Smooth muscle cell (in vitro differentiated cells): ENCODE data around the gene MCUR1. TPM values are rescaled to one million over a fixed set of nuclear protein-coding genes. Genes with fewer than 3 reads are reported as not detected.

Source experiments
- DNase-seq: peaks from one replicate; lab custom pipeline; 2025; ENCODE audit not compliant: unreplicated experiment; lab: John Stamatoyannopoulos, UW
- H2AFZ ChIP-seq: fragments of 200-600 bp; sonication (generic); 2 replicates; pipeline ENCODE4 v1.6.0; 2016; ENCODE audit warnings: antibody characterized with exemption, low read depth, mild to moderate bottlenecking
- H3F3A ChIP-seq: fragments of 200-600 bp; sonication (generic); 2 replicates; pipeline ENCODE4 v1.6.0; 2017; ENCODE audit warnings: antibody characterized with exemption, low read depth
- H3K27ac ChIP-seq: fragments of 200-600 bp; sonication (generic); 2 replicates; pipeline ENCODE4 v1.5.1; 2016; ENCODE audit warnings: low read depth, mild to moderate bottlenecking
- H3K27me3 ChIP-seq: fragments of 200-600 bp; sonication (generic); 2 replicates; pipeline ENCODE4 v1.6.1; 2016; ENCODE audit warnings: low read depth, mild to moderate bottlenecking
- H3K36me3 ChIP-seq: fragments of 200-600 bp; sonication (generic); 2 replicates; pipeline ENCODE4 v1.5.1; 2016; ENCODE audit warnings: low read depth
- H3K4me1 ChIP-seq: fragments of 200-600 bp; sonication (generic); 2 replicates; pipeline ENCODE4 v1.5.1; 2016; ENCODE audit warnings: low read depth
- H3K4me2 ChIP-seq: fragments of 200-600 bp; sonication (generic); 2 replicates; pipeline ENCODE4 v1.6.0; 2016; ENCODE audit warnings: mild to moderate bottlenecking
- H3K4me3 ChIP-seq: fragments of 200-600 bp; sonication (generic); 2 replicates; pipeline ENCODE4 v1.5.1; 2016; ENCODE audit warnings: mild to moderate bottlenecking
- H3K79me2 ChIP-seq: fragments of 200-600 bp; sonication (generic); 2 replicates; pipeline ENCODE4 v1.6.0; 2016; ENCODE audit warnings: low read depth, mild to moderate bottlenecking
- H3K9ac ChIP-seq: fragments of 200-600 bp; sonication (generic); 2 replicates; pipeline ENCODE4 v1.6.0; 2016; ENCODE audit warnings: low read depth
- H3K9me3 ChIP-seq: fragments of 200-600 bp; sonication (generic); replicated peaks from 2 replicates; pipeline ENCODE4 v1.5.1; 2016; ENCODE audit warnings: low read depth
- H4K20me1 ChIP-seq: fragments of 200-600 bp; sonication (generic); 2 replicates; pipeline ENCODE4 v1.6.0; 2016; ENCODE audit warnings: low read depth
- CTCF ChIP-seq: fragments of 200-600 bp; sonication (generic); IDR thresholded peaks from 2 replicates; pipeline ENCODE4 v1.5.1; 2017; ENCODE audit warnings: borderline replicate concordance, mild to moderate bottlenecking, antibody characterized with exemption; ENCODE audit not compliant: insufficient read depth, poor library complexity, severe bottlenecking
- WGBS: methylation state at CpG from one replicate; pipeline ENCODE4 v1.1.7; 2016; ENCODE audit warnings: low lambda C conversion rate; 5-methylcytosine and 5-hydroxymethylcytosine counted together
- polyA plus RNA-seq: library from polyadenylated mRNA; unstranded; fragments of >200 nt; fragmentation: Nextera tagmentation; extraction: Ambion mirVana; gene quantifications from 2 replicates; pipeline ENCODE4 v1.2.1, GENCODE V29; 2016
- total RNA-seq: library from RNA; depleted of rRNA; stranded (reverse); fragments of >200 nt; gene quantifications from 2 replicates; pipeline ENCODE4 v1.2.3, GENCODE V29; 2014

The MCUR1 gene
- total and polyA plus RNA-seq, 2 experiments from 2014 or later = 11.3 to 23.4 TPM

DNA sequence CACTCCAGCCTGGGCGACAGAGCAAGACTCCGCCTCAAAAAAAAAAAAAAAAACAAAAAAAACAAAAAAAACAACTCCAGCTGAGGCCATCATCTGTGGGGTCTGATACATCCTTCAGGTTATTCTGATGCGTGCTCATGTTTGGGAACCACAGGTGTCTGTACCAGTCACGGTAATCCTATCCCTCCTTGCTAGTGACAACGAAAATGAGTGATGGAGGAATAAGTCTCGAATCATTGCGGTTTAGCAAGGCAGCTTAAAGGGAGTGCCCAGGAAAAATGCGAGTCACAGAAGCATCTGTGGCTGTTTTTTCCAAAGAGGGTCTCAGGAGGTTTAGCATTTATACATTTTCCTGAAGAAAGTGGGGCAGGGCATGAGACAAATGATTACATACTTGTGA is 48.8 kb downstream of the MCUR1 start:
- H3K79me2 ChIP-seq = no peaks in the 10 kb centered on the region
- 47% methylated on average over 8 of the region's 8 CpGs for WGBS
- H3K4me1 ChIP-seq = no peaks in the 10 kb centered on the region
- H3K27me3 ChIP-seq = no peaks in the 10 kb centered on the region
- peak overlapping the region; percentile 84 for H3K27ac ChIP-seq
- H3K4me3 ChIP-seq = no peak overlapping the region
- peak overlapping the region; percentile 74 for H3K4me2 ChIP-seq
- H3F3A ChIP-seq = peaks cover 5% of the 10 kb centered on the region
- no peak for TF ChIP-seq CTCF
- no peaks in the 10 kb centered on the region for H4K20me1 ChIP-seq
- peak overlapping the region; percentile 62 for H3K9ac ChIP-seq
- no peak for DNase-seq
- no peak overlapping the region for H2AFZ ChIP-seq
- no peaks in the 10 kb centered on the region for H3K36me3 ChIP-seq
- H3K9me3 ChIP-seq = no peaks in the 10 kb centered on the region

GRCh38 chr6:13764996-13765395 is 49.4 kb downstream of the MCUR1 start:
- no peaks in the 10 kb centered on the region for H3K27me3 ChIP-seq
- no peaks in the 10 kb centered on the region for H3K4me1 ChIP-seq
- no peak overlapping the region for H3K9ac ChIP-seq
- H3K36me3 ChIP-seq = no peaks in the 10 kb centered on the region
- no peak overlapping the region for H3K4me3 ChIP-seq
- H3K4me2 ChIP-seq = no peak overlapping the region
- TF ChIP-seq CTCF = no peak
- no peak overlapping the region for H2AFZ ChIP-seq
- H3K79me2 ChIP-seq = no peaks in the 10 kb centered on the region
- no peaks in the 10 kb centered on the region for H4K20me1 ChIP-seq
- H3K27ac ChIP-seq = no peak overlapping the region
- H3F3A ChIP-seq = peaks cover 5% of the 10 kb centered on the region
- 92% methylated on average over 9 of the region's 9 CpGs for WGBS
- H3K9me3 ChIP-seq = no peaks in the 10 kb centered on the region
- no peak for DNase-seq

DNA sequence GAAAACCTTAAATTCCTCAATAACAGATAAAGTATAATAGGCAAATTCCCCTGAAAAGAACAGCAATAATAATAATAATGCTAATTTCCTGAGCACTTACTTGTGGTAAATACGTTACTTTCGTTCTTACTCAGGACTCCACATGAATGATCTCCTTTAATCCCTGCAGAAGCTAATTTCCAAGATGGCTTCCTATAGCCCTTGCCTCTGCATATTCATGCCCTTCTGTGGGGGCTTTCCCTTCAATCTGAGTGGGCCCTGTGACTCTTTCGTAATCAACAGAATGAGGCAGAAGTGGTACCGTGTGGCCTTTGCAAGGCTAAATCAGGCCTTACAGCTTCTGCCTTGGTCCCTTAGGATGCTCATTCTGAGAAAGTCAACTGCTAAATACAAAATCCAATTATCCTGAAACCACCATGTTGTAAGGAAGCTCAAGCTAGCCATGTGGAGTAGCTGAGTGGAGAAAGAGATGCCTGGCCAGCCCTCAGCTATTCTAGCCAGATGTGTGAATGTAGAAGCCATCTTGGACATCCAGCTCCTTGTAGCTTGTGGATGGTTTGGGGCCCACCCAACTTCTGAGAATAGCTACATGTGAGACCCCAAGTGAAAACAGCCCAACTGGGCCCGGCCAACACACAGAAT is 50.5 kb downstream of the MCUR1 start:
- Histone ChIP-seq H3K4me3 (no peak overlapping the region), H3K4me1 (no peaks in the 10 kb centered on the region), H3K36me3 (no peaks in the 10 kb centered on the region), H3K27me3 (no peaks in the 10 kb centered on the region), H2AFZ (no peak overlapping the region), H3K9ac (no peak overlapping the region), H3K79me2 (no peaks in the 10 kb centered on the region), H3K9me3 (no peaks in the 10 kb centered on the region), H3F3A (peaks cover 5% of the 10 kb centered on the region), H4K20me1 (no peaks in the 10 kb centered on the region), H3K4me2 (no peak overlapping the region), H3K27ac (peak overlapping the region; percentile 97)
- 64% methylated on average over 5 of the region's 5 CpGs for WGBS
- DNase-seq = no peak
- TF ChIP-seq CTCF = no peak

GRCh38 chr6:13762611-13763441 is 51.5 kb downstream of the MCUR1 start:
- peak overlapping the region; percentile 97 for H3K27ac ChIP-seq
- no peak for TF ChIP-seq CTCF
- H3F3A ChIP-seq = peaks cover 5% of the 10 kb centered on the region
- H3K79me2 ChIP-seq = no peaks in the 10 kb centered on the region
- no peaks in the 10 kb centered on the region for H3K9me3 ChIP-seq
- no peaks in the 10 kb centered on the region for H4K20me1 ChIP-seq
- H3K4me2 ChIP-seq = peak overlapping the region; percentile 73
- no peaks in the 10 kb centered on the region for H3K4me1 ChIP-seq
- no peaks in the 10 kb centered on the region for H3K27me3 ChIP-seq
- H3K9ac ChIP-seq = peak overlapping the region; percentile 80
- H3K36me3 ChIP-seq = no peaks in the 10 kb centered on the region
- no peak overlapping the region for H2AFZ ChIP-seq
- peak; percentile 11 for DNase-seq
- 21% methylated on average over 6 of the region's 6 CpGs for WGBS
- no peak overlapping the region for H3K4me3 ChIP-seq
